Kidney glomerular epithelial cell (primary cell): ENCODE data around the gene NUP43.
"Not testable (repeated sequence)": the region's sequence is repeated elsewhere in the genome, so short reads cannot be mapped to it uniquely, and the experiment has no call there.

Experiments used
- DNase-seq: peaks from one replicate; lab custom pipeline; 2025; lab: John Stamatoyannopoulos, UW

NUP43 gene, protein sequence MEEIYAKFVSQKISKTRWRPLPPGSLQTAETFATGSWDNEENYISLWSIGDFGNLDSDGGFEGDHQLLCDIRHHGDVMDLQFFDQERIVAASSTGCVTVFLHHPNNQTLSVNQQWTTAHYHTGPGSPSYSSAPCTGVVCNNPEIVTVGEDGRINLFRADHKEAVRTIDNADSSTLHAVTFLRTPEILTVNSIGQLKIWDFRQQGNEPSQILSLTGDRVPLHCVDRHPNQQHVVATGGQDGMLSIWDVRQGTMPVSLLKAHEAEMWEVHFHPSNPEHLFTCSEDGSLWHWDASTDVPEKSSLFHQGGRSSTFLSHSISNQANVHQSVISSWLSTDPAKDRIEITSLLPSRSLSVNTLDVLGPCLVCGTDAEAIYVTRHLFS

GRCh38 chr6:149746147-149746946 is at the start of gene NUP43:
NUP43 (minus strand) TSS chr6:149746529; CDS start chr6:149746495, 34 bp downstream.
- DNase-seq = peak; percentile 91

GRCh38 chr6:149783551-149783950 is 37.2 kb upstream of the NUP43 start:
- DNase-seq = no peak

- DNase-seq = no peak
These were observed 36.0 kb upstream of the NUP43 start for GRCh38 chr6:149782337-149782736.

DNA sequence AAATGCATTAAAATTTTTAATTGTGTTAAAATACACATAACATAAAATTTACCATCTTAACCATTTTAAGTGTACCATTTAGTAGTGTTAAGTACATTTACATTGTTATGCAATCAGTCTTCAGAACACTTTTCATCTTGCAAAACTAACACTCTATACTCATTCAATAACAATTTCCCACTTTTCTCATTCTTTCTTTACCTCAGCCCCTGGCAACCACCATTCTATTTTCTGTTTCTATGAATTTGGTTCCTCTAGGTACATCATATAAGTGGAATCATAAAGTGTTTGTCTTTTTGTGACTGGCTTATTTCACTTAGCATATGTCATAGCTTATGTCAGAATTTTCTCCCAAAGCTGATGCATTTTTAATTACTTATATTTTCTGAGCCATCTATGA is 35.4 kb upstream of the NUP43 start:
- no peak for DNase-seq

- DNase-seq = no peak
These were observed 33.3 kb upstream of the NUP43 start for GRCh38 chr6:149779644-149779963.

- DNase-seq = no peak
These were observed 31.3 kb upstream of the NUP43 start for GRCh38 chr6:149777624-149778023.

DNA sequence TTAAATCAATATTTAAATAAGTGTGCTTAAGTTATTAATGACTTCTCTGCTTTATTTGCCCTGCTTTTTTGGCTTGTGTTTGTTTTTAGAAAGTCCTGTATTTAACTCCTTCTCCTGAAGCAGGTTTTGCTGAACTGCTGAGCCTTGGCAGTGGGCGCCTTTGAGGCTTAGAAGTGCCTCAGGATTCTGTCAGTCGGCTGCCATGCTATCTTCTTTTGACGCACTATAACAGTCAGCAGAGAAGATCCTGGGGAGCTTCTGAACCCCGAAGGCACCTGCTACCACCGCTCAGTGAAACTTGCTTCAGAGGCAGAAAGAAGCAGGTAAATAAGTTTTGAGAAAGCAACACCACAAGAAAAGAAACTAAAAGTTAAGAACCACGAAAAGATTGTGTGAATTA is 25.6 kb upstream of the NUP43 start:
- DNase-seq = no peak

DNA sequence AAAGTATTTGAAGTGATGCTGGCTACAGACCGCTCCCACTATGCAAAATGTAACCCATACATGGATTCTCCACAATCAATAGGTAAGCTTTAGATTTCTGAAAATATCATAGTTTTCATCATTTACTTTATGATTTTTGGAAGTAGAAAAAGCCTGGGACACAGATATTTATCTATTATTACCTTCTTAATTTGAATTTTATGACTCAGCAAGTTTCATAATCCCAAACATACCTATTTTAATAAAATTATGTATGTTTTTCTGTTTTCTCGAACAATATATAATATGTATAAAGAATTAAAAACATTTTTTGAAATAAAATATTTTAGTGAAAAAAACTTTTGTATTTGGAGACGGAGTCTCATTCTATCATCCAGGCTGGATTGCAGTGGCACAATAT is 24.9 kb upstream of the NUP43 start:
- no peak for DNase-seq

- no peak for DNase-seq
These were observed 23.3 kb upstream of the NUP43 start for GRCh38 chr6:149769676-149770075.

- no peak for DNase-seq
These were observed 19.9 kb upstream of the NUP43 start for GRCh38 chr6:149766156-149766769.

DNA sequence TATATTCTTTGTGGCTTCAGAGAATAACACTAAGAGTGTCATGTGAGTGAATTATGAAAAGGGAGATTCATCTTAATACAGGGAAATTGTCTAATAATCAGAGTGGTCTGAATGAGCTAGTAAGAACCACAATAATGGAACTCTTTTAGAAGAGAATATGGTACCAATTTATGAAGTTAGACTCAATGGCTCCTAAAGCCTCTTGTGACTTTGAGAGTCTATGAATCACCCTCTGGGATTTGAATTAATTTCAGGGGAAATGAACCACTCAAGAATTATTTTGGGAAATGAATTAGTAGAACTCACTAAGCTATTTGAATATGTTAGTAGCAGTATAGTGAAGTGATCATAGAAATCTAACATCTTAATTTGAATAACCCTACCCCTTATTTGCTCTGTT is 17.5 kb upstream of the NUP43 start:
- no peak for DNase-seq

- no peak for DNase-seq
These were observed 15.1 kb upstream of the NUP43 start for GRCh38 chr6:149761438-149761837.

DNA sequence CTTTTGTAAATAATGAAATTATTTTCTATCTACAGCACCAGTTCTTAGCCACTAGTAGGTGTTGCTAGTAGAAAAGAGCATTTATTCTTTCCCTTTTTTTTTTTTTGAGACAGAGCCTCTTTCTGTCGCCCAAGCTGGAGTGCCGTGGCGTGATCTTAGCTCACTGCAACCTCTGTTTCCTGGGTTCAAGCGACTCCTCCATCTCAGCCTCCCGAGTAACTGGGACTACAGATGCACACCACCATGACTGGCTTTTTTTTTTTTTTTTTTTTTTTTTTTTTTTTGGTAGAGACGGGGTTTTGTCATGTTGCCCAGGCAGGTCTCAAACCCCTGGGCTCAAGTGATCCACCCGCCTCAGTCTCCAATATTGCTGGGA is 9.9 kb upstream of the NUP43 start:
- DNase-seq = no peak

GRCh38 chr6:149755300-149756260 is 9.3 kb upstream of the NUP43 start:
- DNase-seq = no peak

DNA sequence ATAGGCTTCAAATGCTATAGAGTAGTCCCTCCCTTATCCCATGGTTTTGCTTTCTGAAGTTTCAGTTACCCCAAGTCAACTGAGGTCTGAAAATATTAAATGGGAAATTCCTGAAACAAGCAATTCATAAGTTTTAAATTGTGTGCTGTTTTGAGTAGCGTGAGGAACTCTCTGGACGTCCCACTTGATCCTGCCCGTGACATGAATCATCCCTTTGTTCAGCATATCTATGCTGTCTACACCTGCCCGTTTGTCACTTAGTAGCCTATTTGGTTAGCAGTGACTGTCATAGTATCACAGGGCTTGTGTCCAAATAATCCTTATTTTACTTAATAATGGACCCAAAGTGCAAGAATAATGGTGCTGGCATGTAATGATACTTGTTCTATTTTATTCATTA is 8.2 kb upstream of the NUP43 start:
- no peak for DNase-seq

GRCh38 chr6:149753374-149753637 is 7.0 kb upstream of the NUP43 start:
- not testable (repeated sequence) for DNase-seq

DNA sequence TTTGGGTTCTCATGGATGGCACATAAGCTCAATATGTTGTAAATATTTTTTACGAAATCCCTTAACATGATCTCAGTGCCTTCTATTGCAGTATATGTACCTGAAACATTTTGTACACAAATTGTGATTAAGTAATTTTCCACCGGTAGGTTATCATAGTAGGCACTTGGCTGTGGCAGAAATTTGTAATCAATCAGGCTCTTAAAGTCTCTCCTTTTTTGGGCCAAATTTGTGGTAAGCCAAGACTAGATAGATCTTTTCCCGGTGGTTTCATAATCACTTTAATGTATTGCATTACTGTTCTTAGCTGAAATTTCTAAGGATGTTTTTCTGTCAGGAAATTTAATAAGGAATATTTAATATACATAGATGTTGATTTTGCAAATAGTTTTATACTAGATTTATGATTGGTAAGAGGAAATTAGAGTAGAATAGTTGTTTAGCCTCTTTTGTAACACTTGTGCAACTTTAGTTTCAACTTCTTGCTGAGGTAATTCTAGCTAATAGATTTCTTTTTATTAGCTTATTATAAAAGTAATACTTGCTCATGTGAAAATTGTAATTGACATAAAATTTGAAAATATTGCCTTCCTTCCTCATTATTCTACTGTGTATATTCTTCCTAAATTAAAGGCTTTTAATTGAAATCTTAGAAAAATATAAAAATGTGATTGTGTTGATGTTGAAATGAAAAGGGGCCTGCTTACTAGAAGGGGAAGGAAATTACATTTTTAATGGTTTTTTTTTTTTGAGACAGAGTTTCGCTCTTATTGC is 6.5 kb upstream of the NUP43 start:
- DNase-seq = no peak

GRCh38 chr6:149751920-149752319 is 5.6 kb upstream of the NUP43 start:
- DNase-seq = not testable (repeated sequence)

GRCh38 chr6:149751239-149751638 is 4.9 kb upstream of the NUP43 start:
- no peak for DNase-seq

DNA sequence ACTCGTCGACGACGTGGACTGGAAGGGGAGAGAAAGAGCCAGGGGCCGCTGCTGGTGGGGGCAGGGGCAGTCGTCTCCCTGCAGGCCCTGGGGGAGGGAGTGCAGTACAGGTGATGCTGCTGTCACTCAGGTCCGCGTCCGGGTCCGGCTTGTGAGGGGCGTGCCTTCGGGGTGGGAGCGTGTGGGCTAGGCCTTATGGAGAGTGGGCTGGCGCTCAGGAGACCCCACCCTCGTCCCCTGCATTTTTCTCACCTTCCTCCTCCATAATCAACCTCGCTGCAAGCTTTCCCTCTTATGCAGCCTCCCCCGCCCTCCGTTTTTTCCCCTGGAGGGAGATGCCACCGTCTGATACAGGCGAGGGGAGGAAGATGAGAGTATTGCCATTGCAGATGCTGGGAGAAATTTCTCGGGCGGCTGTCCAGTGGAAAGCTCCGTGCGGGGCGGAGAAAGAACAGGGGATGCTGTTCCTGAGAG is 3.8 kb upstream of the NUP43 start:
- DNase-seq = peak; percentile 47

DNA sequence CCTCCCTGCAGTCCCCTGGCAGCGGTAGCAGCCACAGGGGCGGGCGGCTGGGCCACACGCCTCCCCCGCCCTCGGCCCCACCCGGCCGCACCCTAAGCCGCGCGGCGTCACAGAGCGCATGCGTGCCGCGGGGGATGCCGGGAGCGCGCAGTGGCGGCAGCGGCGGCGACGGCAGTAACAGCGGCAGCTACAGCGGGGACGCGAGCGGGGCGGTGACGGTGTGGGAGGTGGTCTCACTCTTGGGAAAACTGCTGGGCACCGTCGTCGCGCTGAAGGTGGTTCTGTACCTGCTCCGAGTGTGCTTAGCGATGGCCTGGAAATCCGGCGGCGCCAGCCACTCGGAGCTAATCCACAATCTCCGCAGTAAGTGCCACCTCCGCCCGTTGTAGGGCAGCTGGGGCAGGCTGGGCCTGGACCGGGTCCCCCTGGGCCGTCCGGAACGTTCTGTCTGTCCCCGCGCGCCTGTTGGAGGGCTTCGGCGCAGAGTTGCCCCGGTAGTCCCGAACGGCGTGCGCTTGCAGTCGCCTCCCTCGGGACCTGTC is 3.3 kb upstream of the NUP43 start, which contains the start of gene PCMT1:
Gene PCMT1, plus strand, starts transcription at position 148 of the 542 bp plus-strand sequence. Its CDS starts 161 bp downstream, at position 309.
- DNase-seq = peak; percentile 68
